GM12878 (cell line): ENCODE results near the gene PCCA. TPM values are rescaled to one million over a fixed set of nuclear protein-coding genes. Genes with fewer than 3 reads are reported as not detected.

ENCODE experiments used
- ATAC-seq: fragments of 200-7000 bp; cut with Tn5 transposase; 3 replicates; pipeline ENCODE4 v1.9.1; 2020; ENCODE audit warnings: mild to moderate bottlenecking, moderate library complexity
- BruUV-seq: library from RNA; stranded (reverse); fragments of 400-500 nt; replicated peaks from 2 replicates; lab custom pipeline; 2021; lab: Mats Ljungman, UMichigan
- CTCF ChIA-PET: fragments of 300-600 bp; sonication (Branson Sonifier 250); formaldehyde crosslinking; extraction: SDS; loops from one replicate; lab custom pipeline; 2021; ENCODE audit warnings: inconsistent platforms; lab: Yijun Ruan, JAX
- POLR2A ChIA-PET: fragments of 350-600 bp; formaldehyde crosslinking; extraction: SDS; loops from one replicate; lab custom pipeline; 2021; ENCODE audit warnings: inconsistent platforms; lab: Charles Lee
- RAD21 ChIA-PET: fragments of 300-600 bp; sonication (Branson Sonifier 250); formaldehyde crosslinking; loops from one replicate; lab custom pipeline; 2023; ENCODE audit warnings: antibody characterized with exemption; ENCODE audit not compliant: unreplicated experiment; lab: Charles Lee
- SMC1A ChIA-PET: fragments of 300-600 bp; sonication (Branson Sonifier 250); formaldehyde crosslinking; loops from one replicate; lab custom pipeline; 2023; ENCODE audit not compliant: unreplicated experiment, uncharacterized antibody; lab: Charles Lee
- DNase-seq: peaks from one replicate; pipeline ENCODE4 v3.0.0-alpha.2; 2011; ENCODE audit warnings: low read depth, low spot score
- FAIRE-seq: peaks from 3 replicates; lab custom pipeline; 2011; peaks lifted over from hg19 to GRCh38; lab: Jason Lieb, UNC
- H2AFZ ChIP-seq: 2 replicates; pipeline ENCODE4 v1.6.0; 2011; ENCODE audit warnings: low read depth, low read length, control low read depth; ENCODE audit not compliant: control insufficient read depth
- H3K27ac ChIP-seq: 2 replicates; pipeline ENCODE4 v1.5.1; 2011; ENCODE audit warnings: control low read depth; ENCODE audit not compliant: control insufficient read depth, insufficient read depth
- H3K27me3 ChIP-seq, 2 experiments: replicated peaks in 1 of 2; 2 replicates each; pipeline versions ENCODE4 v1.6.0 to v1.6.1; 2011; ENCODE audit warnings: low read length in 1 of 2; ENCODE audit not compliant: control insufficient read depth in 2 of 2, insufficient read depth in 2 of 2
- H3K36me3 ChIP-seq, 2 experiments: 2 replicates each; pipeline ENCODE4 v1.5.1; 2011; ENCODE audit warnings: low read length in 1 of 2; ENCODE audit not compliant: control insufficient read depth in 2 of 2, insufficient read depth in 2 of 2
- H3K4me1 ChIP-seq: 2 replicates; pipeline ENCODE4 v1.6.1; 2011; ENCODE audit warnings: mild to moderate bottlenecking, low read length, moderate library complexity, mixed read lengths; ENCODE audit not compliant: control insufficient read depth, insufficient read depth
- H3K4me2 ChIP-seq: 2 replicates; pipeline ENCODE4 v1.6.0; 2011; ENCODE audit warnings: control low read depth; ENCODE audit not compliant: control insufficient read depth, insufficient read depth
- H3K4me3 ChIP-seq: fragments of 200-600 bp; sonication (generic); 2 replicates; pipeline ENCODE4 v1.5.1; 2016
- H3K79me2 ChIP-seq: 2 replicates; pipeline ENCODE4 v1.6.0; 2011; ENCODE audit warnings: low read length; ENCODE audit not compliant: control insufficient read depth, insufficient read depth
- H3K9ac ChIP-seq: 2 replicates; pipeline ENCODE4 v1.8.0; 2011; ENCODE audit warnings: low read length, control low read depth, mixed read lengths; ENCODE audit not compliant: control insufficient read depth, insufficient read depth
- H3K9me3 ChIP-seq: replicated peaks from 3 replicates; pipeline ENCODE4 v1.5.1; 2011; ENCODE audit warnings: mild to moderate bottlenecking, low read length; ENCODE audit not compliant: control insufficient read depth, insufficient read depth
- H4K20me1 ChIP-seq: 2 replicates; pipeline ENCODE4 v1.6.0; 2011; ENCODE audit not compliant: control insufficient read depth, insufficient read depth
- BHLHE40 ChIP-seq, 2 experiments: fragments of 450-650 bp in 1 of 2; IDR thresholded peaks; 2 replicates each; pipeline ENCODE4 v1.6.1; 2011 to 2017; ENCODE audit warnings: low read depth in 2 of 2, borderline replicate concordance in 1 of 2, improper control_type of control experiment in 1 of 2, low read length in 1 of 2, mild to moderate bottlenecking in 1 of 2
- CEBPB ChIP-seq, 2 experiments: fragments of 150-350 bp in 1 of 2; IDR thresholded peaks; 2 replicates each; pipeline ENCODE4 v1.6.1; 2012 to 2014; ENCODE audit warnings: low read depth in 2 of 2, low read length in 2 of 2, borderline replicate concordance in 1 of 2, inconsistent platforms in 1 of 2
- EGR1 ChIP-seq, 2 experiments: IDR thresholded peaks; 1 replicate in 1 of 2; 2 replicates in 1 of 2; pipeline ENCODE4 v1.6.1; 2011 to 2012; ENCODE audit warnings: low read depth in 2 of 2, low read length in 2 of 2, borderline replicate concordance in 1 of 2, mild to moderate bottlenecking in 1 of 2, moderate library complexity in 1 of 2
- ETV6 ChIP-seq, 2 experiments: fragments of 450-650 bp in 1 of 2; IDR thresholded peaks in 1 of 2; conservative IDR thresholded peaks in 1 of 2; 2 replicates each; pipeline ENCODE4 v1.6.1; 2014; ENCODE audit warnings: antibody characterized with exemption in 1 of 2, borderline replicate concordance in 1 of 2, low read depth in 1 of 2, mild to moderate bottlenecking in 1 of 2, moderate library complexity in 1 of 2
- HSF1 ChIP-seq: fragments of 150-350 bp; IDR thresholded peaks from 2 replicates; pipeline ENCODE4 v1.6.1; 2014; ENCODE audit warnings: mild to moderate bottlenecking, low read depth, low read length
- IKZF1 ChIP-seq: fragments of 450-650 bp; conservative IDR thresholded peaks from 2 replicates; pipeline ENCODE4 v1.6.1; 2017; ENCODE audit warnings: antibody characterized with exemption, mild to moderate bottlenecking
- IKZF2 ChIP-seq, 2 experiments: fragments of 450-650 bp; IDR thresholded peaks; 2 replicates each; pipeline ENCODE4 v1.6.1; 2017; ENCODE audit warnings: mild to moderate bottlenecking in 2 of 2, moderate library complexity in 2 of 2
- IRF5 ChIP-seq: fragments of 450-650 bp; IDR thresholded peaks from 2 replicates; pipeline ENCODE4 v1.6.1; 2017; ENCODE audit warnings: borderline replicate concordance
- NR2C2 ChIP-seq: IDR thresholded peaks from 2 replicates; pipeline ENCODE4 v1.6.1; 2011; ENCODE audit warnings: borderline replicate concordance, low read depth; ENCODE audit not compliant: control insufficient read depth, insufficient read length
- PBX3 ChIP-seq: IDR thresholded peaks from 2 replicates; pipeline ENCODE4 v1.6.1; 2011; ENCODE audit warnings: mild to moderate bottlenecking, low read depth, low read length, moderate library complexity; ENCODE audit not compliant: insufficient replicate concordance
- PKNOX1 ChIP-seq: fragments of 450-650 bp; IDR thresholded peaks from 2 replicates; pipeline ENCODE4 v1.6.1; 2016; ENCODE audit warnings: mild to moderate bottlenecking
- POLR2AphosphoS5 ChIP-seq: IDR thresholded peaks from 2 replicates; pipeline ENCODE4 v1.6.1; 2011; ENCODE audit warnings: mild to moderate bottlenecking, low read length, inconsistent platforms
- RAD21 ChIP-seq: IDR thresholded peaks from 2 replicates; pipeline ENCODE4 v1.6.1; 2011; ENCODE audit warnings: mild to moderate bottlenecking, low read depth, low read length, moderate library complexity; ENCODE audit not compliant: insufficient read depth
- RB1 ChIP-seq: fragments of 450-650 bp; formaldehyde crosslinking; IDR thresholded peaks from 2 replicates; pipeline ENCODE4 v1.6.1; 2017; ENCODE audit warnings: mild to moderate bottlenecking, borderline replicate concordance
- SMAD1 ChIP-seq: fragments of 450-650 bp; IDR thresholded peaks from 2 replicates; pipeline ENCODE4 v1.6.1; 2018; ENCODE audit warnings: mild to moderate bottlenecking, low read depth; ENCODE audit not compliant: partially characterized antibody
- SPI1 ChIP-seq: IDR thresholded peaks from 2 replicates; pipeline ENCODE4 v1.6.1; 2011; ENCODE audit warnings: low read depth, mild to moderate bottlenecking, low read length, moderate library complexity, borderline replicate concordance; ENCODE audit not compliant: insufficient read depth
- WRNIP1 ChIP-seq: IDR thresholded peaks from 2 replicates; pipeline ENCODE4 v1.6.1; 2011; ENCODE audit warnings: low read depth, low read length, improper control_type of control experiment, borderline replicate concordance
- ZNF384 ChIP-seq: IDR thresholded peaks from 2 replicates; pipeline ENCODE4 v1.6.1; 2012; ENCODE audit warnings: low read depth, mild to moderate bottlenecking, low read length, improper control_type of control experiment, borderline replicate concordance
- WGBS: methylation state at CpG from one replicate; pipeline ENCODE4 v1.1.6; 2016; ENCODE audit warnings: low lambda C conversion rate; ENCODE audit not compliant: insufficient replicate concordance, insufficient coverage; ENCODE audit errors: missing lambda C conversion rate; 5-methylcytosine and 5-hydroxymethylcytosine counted together
- in situ Hi-C: fragments of 300-500 bp; cut with MboI; formaldehyde crosslinking; loops from 9 replicates; pipeline ENCODE4 v1.14.3; 2018; ENCODE audit warnings: mixed read lengths
- intact Hi-C: fragments of 100-400 bp; cut with micrococcal nuclease; formaldehyde crosslinking; loops from one replicate; pipeline ENCODE4 v1.14.2; 2022; ENCODE audit not compliant: unreplicated experiment
- polyA plus RNA-seq, 11 experiments: library from polyadenylated mRNA; depleted of rRNA in 4 of 11; unstranded in 6 of 11; stranded (reverse) in 5 of 11; fragments of >200 nt; fragmentation: Nextera tagmentation in 4 of 11; fragmentation: Illumina TruSeq in 1 of 11; extraction: Ambion mirVana in 4 of 11; extraction: Trizol in 1 of 11; gene quantifications; 1 replicate in 1 of 11; 2 replicates in 10 of 11; pipeline versions ENCODE4 v1.2.1 to v1.2.3, GENCODE V29; 2011 to 2016; ENCODE audit warnings: inconsistent platforms in 2 of 11, missing spikeins in 2 of 11, low read depth in 1 of 11
- total RNA-seq, 4 experiments: library from RNA; depleted of rRNA in 3 of 4; stranded (reverse); fragments of >200 nt in 3 of 4; fragmentation: Illumina TruSeq in 1 of 4; extraction: Trizol in 1 of 4; gene quantifications; 2 replicates each; pipeline versions ENCODE4 v1.2.1 to v1.2.3, GENCODE V29; 2013 to 2021

Gene PCCA
- total and polyA plus RNA-seq, 10 of the 15 experiments (the other 5 are each of a cell fraction or from before 2014, with no cell fraction given), result 5.9 to 18.2 (median 12.4) TPM

GRCh38 chr13:100526318-100527000 lies 437.6 kb downstream of the PCCA start:
- no TSS peak for BruUV-seq
- no peak overlapping the region for H3K9ac ChIP-seq
- no peaks in the 10 kb centered on the region for H3K9me3 ChIP-seq
- in situ Hi-C loops (no loop called here), intact Hi-C loops (no loop called here)
- SMC1A ChIA-PET, result no interaction called here
- POLR2A ChIA-PET, result no interaction called here
- no peaks in the 10 kb centered on the region for H3K27me3 ChIP-seq
- FAIRE-seq (no peak), ATAC-seq (no peak), DNase-seq (no peak)
- no peak overlapping the region for H3K4me3 ChIP-seq
- no peak overlapping the region for H3K27ac ChIP-seq
- H3K4me2 ChIP-seq, result no peak overlapping the region
- H2AFZ ChIP-seq, result no peak overlapping the region
- no peaks in the 10 kb centered on the region for H3K79me2 ChIP-seq
- no peaks in the 10 kb centered on the region for H4K20me1 ChIP-seq
- H3K36me3 ChIP-seq, result peaks cover 0 to 2% of the 10 kb centered on the region in 2 experiments; a peak in 2 of 4 replicates
- CTCF ChIA-PET, result interaction anchor here (1.1 kb wide), 1 partner anchor 11 kb away, joined by 3 read pairs; no protein-coding TSS in a partner anchor
- no peaks in the 10 kb centered on the region for H3K4me1 ChIP-seq
- 87% methylated on average over 27 of the region's 27 CpGs for whole genome bisulfite sequencing
- RAD21 ChIA-PET, result no interaction called here
- no peak for TF ChIP-seq SMAD1
- TF ChIP-seq POLR2AphosphoS5, result no peak
- TF ChIP-seq WRNIP1, result no peak
- TF ChIP-seq BHLHE40 (IDR thresholded peaks at IDR 0.05; ENCODE audit: borderline replicate concordance in 1 of 2, low read depth in 2 of 2, low read length in 1 of 2), result no peak
- no peak for TF ChIP-seq PKNOX1
- no peak for TF ChIP-seq CEBPB (IDR thresholded peaks at IDR 0.05; ENCODE audit: borderline replicate concordance in 1 of 2, low read depth in 2 of 2, low read length in 2 of 2)
- no peak for TF ChIP-seq SPI1
- no peak for TF ChIP-seq RAD21
- TF ChIP-seq ETV6 (conservative IDR thresholded peaks at IDR 0.05 in 1 of 2, IDR thresholded peaks at IDR 0.05 in 1 of 2; ENCODE audit: borderline replicate concordance in 1 of 2, low read depth in 1 of 2), result no peak
- TF ChIP-seq IKZF1, result no peak
- TF ChIP-seq IRF5, result no peak
- no peak for TF ChIP-seq HSF1
- no peak for TF ChIP-seq EGR1 (IDR thresholded peaks at IDR 0.05; ENCODE audit: borderline replicate concordance in 1 of 2, low read depth in 2 of 2, low read length in 2 of 2)
- TF ChIP-seq ZNF384, result no peak
- TF ChIP-seq RB1, result no peak
- TF ChIP-seq PBX3, result no peak
- TF ChIP-seq IKZF2 (IDR thresholded peaks at IDR 0.05), result no peak
- no peak for TF ChIP-seq NR2C2
